NT2/D1 (cell line): Measurements from ENCODE around the gene KMT2C.
"Not testable (repeated sequence)": the region's sequence is repeated elsewhere in the genome, so short reads cannot be mapped to it uniquely, and the experiment has no call there.

Experiments
- YY1 ChIP-seq: IDR thresholded peaks from 2 replicates; pipeline ENCODE4 v1.6.1; 2011; ENCODE audit not compliant: insufficient read length, insufficient read depth
- ZNF274 ChIP-seq: IDR thresholded peaks from 2 replicates; pipeline ENCODE4 v1.6.1; 2011; ENCODE audit warnings: mild to moderate bottlenecking, low read depth, low read length

GRCh38 chr7:152423171-152423570, 12.6 kb downstream of the KMT2C start:
- not testable (repeated sequence) for TF ChIP-seq YY1, ZNF274
